GM12864 (cell line): ENCODE results near the gene ERLIN1.

Source experiments
- DNase-seq: peaks from one replicate; pipeline ENCODE4 v3.0.0-alpha.2; 2011; ENCODE audit warnings: low read depth
- H3K4me3 ChIP-seq: 2 replicates; pipeline ENCODE4 v1.5.1; 2011; ENCODE audit warnings: mild to moderate bottlenecking, low read depth, low read length, control low read depth
- TF ChIP-seq, protein P1 (sequence below): IDR thresholded peaks from 2 replicates; pipeline ENCODE4 v1.5.1; 2011; ENCODE audit warnings: low read depth, mild to moderate bottlenecking, moderate library complexity, low read length, control low read depth, inconsistent platforms; ENCODE audit errors: missing control alignments

Gene ERLIN1

DNA sequence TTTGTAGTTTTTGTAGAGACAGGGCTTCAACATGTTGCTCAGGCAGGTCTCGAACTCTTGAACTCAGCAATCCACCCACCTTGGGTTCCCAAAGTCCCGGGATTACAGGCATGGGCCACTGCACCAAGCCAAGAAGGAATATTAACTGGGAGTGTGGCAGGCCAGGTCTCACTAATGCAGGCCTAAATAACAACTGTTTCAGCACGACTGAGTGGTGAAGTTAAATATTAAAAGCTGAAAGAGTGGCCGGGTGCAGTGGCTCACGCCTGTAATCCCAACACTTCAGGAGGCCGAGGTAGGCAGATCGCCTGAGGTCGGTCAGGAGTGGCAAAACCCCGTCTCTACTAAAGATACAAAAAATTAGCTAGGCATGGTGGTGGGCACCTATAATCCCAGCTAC is 22.4 kb upstream of the ERLIN1 start:
- TF ChIP-seq, protein P1, sequence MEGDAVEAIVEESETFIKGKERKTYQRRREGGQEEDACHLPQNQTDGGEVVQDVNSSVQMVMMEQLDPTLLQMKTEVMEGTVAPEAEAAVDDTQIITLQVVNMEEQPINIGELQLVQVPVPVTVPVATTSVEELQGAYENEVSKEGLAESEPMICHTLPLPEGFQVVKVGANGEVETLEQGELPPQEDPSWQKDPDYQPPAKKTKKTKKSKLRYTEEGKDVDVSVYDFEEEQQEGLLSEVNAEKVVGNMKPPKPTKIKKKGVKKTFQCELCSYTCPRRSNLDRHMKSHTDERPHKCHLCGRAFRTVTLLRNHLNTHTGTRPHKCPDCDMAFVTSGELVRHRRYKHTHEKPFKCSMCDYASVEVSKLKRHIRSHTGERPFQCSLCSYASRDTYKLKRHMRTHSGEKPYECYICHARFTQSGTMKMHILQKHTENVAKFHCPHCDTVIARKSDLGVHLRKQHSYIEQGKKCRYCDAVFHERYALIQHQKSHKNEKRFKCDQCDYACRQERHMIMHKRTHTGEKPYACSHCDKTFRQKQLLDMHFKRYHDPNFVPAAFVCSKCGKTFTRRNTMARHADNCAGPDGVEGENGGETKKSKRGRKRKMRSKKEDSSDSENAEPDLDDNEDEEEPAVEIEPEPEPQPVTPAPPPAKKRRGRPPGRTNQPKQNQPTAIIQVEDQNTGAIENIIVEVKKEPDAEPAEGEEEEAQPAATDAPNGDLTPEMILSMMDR = no peak
- H3K4me3 ChIP-seq = no peak overlapping the region
- DNase-seq = no peak

DNA sequence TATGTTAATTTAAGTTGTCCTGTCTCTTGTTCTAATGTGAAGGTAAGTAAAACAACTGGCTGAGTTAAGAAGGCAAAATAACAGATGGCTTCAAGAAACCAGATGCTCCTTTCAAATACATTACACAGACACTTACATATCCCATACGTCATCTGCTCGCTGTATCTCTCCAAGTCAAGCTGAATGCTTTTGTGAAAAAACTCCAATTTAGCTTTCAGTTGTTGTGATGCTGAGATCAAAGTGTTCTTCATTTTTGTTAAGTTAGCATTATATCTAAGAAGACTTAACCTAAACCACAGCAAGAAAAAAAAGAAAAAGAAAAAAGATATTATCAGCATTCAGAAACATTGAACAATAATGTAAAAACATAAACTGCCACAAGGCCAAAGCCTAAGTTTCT is 18.5 kb upstream of the ERLIN1 start:
- H3K4me3 ChIP-seq = no peak overlapping the region
- TF ChIP-seq, protein P1 = no peak
- DNase-seq = no peak

DNA sequence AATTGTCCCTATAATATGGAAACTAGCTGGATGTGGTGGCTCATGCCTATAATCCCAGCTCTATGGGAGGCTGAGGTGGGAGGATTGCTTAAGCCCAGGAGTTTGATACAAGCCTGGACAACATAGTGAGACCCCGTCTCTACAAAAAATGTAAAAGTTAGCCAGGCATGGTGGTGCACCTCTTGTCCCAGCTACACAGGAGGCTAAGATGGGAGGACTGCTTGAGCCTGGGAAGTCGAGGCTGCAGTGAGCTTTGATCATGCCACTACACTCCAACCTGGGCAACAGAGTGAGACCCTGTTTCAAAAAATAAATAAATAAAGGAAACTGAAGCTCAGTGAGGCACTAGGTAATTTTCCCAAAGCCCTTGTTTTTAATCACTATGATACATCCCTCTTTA is 15.7 kb upstream of the ERLIN1 start:
- no peak for DNase-seq
- TF ChIP-seq, protein P1 = no peak
- H3K4me3 ChIP-seq = no peak overlapping the region

DNA sequence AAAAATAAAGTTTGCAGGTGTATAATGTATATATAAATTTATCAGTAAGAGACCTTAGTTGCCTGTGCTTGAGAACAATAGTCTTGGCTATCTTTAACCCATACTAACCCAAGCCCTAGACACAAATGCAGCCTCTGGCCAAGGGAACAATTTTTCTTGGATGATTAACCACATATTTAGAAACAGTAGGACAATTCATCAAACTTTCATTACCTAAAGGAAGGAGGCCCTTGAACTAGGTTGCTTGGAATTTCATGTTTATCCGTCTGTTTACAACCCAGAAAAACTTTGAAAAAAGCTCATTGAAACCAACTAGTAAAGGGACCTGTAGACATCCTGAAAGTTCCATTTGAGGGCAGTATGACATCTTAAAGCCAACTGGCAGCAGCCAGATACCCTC is 8.9 kb upstream of the ERLIN1 start:
- H3K4me3 ChIP-seq = no peak overlapping the region
- DNase-seq = no peak
- TF ChIP-seq, protein P1 = no peak

DNA sequence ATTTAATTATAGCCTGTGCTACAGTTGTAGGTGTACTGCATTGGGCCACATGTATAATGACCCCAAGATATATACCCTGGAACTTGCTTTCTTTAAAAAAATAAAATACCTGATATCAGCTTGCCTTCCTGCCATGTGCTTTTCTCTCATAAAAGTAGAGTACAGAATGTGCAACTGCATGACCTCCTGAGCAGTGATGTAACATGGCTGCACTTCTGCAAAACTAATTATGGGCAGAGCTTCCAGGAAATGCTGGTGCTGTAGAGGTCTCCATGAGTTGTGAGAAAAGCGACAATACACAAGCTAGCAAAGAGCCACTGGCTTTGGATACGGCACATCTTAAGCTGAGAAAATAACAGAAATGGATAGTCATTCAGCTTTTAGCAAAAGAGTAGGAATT is 6.5 kb upstream of the ERLIN1 start:
- DNase-seq = no peak
- no peak overlapping the region for H3K4me3 ChIP-seq
- TF ChIP-seq, protein P1 = no peak

DNA sequence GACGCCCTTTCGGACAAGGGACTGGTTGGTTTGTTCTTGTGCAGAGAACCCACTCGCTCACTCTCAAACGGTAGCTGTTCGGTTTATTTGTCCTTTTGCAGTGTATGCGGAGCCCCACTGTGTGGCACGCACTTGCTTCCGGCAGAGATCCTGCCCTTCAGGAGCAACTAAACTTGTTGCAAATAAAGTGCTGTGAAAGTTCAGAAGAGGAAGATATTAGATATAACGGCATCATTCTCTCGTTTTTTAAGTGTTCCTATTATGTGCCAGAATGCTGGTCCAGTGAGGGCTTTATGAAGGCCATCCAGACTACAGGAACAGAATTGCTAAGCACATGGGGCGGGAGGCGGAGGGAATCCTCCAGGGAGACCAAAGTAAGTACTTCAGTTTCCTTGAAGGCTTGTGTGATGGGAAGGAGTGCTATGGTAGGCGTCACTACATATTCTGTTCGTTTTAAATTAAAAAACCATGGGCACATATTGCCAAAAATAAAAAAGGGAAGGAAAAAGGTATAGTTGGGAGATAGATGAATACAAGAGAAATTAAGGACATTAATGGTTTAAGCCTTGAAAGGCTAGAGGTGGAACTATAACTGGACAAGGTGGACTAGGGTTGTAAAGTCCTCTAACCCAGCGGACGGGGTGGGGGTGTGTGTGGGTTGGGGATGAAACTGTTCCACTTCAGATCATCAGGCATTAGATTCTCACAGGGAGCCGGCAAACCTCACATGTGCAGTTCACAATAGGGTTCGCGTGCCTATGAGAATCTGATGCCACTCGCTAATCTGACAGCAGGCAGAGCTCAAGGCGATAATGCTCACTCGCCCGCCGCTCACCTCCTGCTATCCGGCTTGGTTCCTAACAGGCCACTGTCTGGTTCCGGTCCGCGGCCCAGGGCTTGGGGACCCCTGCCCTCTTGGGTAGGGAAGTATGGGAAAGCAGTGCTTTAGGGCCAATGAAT is 704 bp upstream of the ERLIN1 start:
- TF ChIP-seq, protein P1 = no peak
- DNase-seq = no peak
- H3K4me3 ChIP-seq = peak overlapping the region; percentile 91

DNA sequence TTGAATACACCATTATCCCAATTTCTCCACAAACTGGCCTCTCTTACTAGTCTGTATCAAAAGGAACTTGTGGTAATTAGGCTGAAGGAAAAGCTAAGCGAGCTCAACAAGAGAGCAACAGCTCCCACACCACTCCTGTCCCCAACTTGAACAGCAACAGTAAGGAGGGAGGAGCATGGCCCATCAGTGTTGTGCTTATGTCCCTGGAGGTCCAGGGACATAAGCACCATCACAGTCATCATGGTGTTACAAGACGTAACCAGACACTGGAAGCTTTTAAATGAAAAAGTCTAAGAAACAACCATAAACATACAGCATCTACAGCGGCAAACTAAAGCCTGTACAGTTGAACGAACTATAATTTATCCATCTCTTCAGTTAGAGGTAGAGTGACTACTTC is 989 bp downstream of the ERLIN1 start:
- no peak for DNase-seq
- TF ChIP-seq, protein P1 = no peak
- H3K4me3 ChIP-seq = peak overlapping the region; percentile 91
